ENCODE results near the gene PEPD.

The PEPD gene

DNA sequence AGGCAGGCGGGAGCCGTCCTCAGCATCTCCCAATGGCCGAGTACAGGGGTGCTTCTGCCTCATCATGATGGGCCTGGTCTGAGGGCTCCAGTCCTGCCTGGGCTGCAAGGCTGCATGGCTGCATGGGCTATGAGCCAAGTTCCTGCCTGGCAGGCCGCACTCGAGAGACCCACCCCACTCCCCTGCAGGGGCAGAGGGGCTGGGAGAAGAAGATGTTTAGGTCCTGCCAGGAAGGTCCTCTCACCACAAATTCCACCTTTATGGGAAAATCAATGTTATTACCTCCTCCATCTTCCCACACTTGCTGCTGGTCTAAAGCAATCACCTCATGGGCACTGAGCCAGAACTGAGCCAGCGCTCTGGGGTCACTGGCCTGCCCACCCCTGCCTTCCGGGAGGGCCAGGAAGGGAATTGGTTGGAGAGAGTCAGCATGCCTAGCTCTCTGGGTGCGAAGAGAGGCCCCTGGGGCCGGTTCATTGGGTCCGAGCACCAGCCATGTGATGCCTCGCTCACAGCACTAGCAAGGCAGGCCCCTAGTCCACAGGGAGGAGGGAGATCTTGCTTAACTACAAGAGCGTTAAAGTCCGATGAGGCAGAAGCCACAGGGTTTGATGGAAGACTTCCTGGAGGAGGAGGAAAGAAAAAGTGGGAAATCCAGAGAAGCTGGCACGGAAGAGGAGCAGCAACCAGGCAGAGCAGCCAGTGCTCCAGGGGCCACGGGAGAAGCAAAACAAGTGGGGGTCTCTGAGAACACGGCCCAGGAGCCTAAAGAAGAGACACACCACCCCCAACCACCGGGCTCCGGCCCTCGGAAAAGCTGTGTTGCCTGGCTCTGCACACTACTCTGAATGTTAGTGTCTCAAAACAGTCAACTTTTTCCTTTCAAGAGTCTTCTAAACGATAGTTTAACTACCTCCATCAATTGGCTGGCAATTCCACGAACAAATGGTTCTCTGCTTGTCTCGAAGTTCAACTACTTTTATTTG is 84.9 kb downstream of the PEPD start:
- DNase-seq, result no peak

DNA sequence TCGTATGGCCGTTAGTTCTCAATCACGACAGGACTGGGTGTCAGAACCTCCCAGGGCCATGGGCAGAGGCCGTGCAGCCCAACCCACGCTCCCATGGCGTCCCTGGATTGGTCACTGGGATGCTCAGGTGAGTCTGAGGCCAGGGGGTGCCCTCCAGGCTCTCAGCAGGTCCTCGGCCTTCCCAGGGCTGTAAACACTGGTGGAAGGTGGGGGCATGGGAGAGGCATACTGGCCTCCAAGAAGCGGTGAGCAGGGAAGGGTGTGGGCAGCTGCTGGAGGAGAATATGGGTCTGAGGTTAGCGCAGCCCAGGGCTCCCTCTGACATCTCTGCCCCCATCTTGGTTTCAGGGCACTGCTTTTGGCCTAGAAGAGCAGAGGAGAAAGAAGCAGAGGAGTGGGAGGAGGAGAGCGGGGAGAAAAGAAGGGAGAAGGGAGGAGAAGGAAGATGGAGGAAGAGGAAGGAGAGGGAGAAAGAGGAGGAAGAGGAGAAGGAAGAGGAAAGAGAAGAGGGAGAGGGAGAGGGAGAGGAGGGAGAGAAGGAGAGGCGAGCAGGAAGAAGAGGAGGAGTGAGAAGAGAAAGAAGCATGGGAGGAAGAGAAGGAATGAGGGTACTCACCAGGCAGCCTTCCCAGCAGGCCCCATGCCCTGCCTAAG is 85.8 kb downstream of the PEPD start:
- DNase-seq, result no peak

DNA sequence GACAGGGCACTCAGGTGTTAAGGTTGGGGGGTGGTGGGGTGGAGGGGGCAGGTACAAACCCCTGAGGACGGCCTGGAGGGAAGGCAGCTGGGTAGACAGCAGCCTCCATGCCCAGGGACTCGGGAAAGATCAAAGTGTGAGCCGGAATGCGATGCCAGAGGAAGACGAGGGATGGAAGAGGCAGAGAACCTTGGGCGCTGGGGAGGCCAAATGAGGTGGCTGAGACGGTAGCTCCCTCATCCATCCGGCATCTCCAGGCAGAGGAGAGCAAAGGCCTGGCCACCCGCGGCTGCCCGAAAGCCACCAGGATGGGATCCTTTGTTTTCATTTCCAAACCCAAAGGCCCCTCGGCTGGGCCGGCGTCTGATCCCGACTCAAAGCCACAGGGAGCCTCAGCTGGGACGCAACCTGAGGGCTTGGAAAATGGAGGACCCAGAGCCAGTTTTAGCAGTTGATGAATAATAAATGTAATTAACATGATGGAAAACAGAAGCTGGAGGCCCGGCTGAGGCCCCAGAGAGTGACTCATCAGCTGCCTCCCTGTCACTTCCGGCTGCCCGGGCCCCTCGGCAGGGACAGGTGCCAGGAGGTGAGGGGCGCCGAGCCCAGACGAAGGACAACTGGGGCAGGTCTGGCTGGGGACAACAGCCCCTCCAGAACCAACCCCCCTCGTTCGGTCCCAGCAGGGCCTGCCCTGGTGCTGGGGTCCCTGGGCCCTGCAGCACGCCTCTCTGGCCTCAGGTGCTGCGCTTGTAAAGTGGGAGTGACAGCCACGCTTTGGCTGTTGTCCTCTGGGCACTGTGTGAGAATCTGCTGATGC is 86.5 kb downstream of the PEPD start:
- DNase-seq, result no peak

DNA sequence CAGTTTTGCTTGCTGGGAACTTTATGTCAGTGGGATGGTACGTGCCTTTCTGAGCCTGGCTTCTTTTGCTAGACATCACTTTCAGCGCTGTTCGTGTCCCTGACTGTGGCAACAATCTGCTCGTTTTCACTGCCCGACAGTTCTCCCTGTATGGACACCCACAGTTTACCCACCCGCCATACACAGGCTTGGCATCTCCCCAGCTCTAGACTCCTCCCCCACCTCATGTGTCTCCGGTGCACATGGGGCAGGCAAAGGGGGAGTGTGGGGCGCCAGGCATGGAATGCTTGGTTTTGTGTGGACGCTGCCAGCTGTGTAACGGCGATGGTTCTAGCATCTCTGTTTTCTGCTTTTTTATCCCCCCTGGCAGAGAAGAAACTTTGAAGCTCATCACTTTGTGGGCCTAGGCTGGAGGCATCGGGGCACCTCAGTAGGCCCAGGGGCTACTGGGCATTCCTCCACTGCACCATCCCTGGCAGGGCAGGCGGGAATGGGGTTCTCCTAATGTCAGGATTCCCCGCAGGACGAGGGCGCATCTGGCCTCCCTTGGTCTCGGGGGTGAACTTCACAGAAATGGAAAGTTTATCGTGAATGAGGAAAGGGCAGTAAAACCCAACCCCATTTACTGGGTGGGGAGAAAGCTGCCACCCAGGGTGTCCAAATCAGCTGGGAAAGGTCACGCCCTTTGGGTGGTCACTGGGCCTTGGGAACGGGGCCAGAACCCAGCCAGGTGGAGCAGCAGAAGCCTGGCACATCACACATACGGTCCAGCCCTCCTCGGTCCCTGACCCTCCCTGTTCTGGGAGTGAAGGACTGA is 87.3 kb downstream of the PEPD start:
- no peak for DNase-seq

DNA sequence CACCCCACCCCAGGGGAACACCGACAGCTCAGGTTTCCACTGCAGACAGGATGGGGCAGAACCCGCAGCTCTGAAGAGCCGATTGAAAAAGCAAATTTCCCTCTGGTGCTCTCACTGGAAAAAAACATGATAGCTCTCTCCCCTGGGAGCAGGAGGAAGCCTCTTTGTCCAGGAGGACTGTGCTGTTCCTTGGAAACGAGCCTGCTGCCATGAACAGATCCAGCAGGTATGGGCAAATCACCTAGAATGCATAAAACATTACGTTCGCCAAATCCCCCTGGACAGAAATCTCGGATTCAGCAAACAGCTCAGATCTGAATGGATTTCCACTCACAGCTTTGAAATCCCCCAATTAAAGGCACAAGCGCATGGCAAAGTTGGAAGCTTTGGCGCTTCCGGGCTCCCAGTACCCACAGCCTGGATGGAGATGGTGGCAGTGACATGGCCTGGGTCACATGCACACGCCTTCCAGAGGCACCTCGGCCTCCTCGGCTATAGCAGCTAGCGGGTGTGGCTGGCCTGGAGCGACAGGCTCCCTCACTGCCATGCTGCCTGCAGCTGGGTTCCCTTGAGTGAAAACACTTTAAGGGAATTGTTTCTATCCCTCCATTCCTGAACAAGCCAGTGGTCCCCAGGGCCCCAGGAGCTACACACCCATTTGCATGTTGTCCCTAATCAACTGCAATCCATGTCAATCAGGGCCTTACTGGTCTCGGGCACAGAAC is 89.0 kb downstream of the PEPD start:
- DNase-seq, result no peak

DNA sequence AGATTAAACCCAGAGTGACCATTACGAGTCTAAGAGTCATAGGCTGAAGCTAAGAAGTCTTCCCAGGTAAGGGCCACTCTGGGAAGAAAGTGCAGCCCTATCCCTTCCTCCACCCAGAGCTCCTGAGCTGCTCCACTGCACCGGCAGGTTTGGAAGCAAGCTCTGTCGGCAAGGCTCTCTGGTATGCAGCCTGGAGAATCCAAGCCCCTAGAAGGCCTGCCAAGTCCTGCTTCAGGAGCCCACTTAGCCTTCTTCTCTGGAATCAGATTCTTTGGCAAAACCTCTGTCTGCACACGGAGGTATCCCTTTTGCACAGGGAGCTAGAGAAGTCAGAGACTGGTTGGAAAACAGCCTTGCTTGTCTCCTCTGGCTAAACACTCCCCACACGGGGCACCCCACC is 89.6 kb downstream of the PEPD start:
- no peak for DNase-seq

DNA sequence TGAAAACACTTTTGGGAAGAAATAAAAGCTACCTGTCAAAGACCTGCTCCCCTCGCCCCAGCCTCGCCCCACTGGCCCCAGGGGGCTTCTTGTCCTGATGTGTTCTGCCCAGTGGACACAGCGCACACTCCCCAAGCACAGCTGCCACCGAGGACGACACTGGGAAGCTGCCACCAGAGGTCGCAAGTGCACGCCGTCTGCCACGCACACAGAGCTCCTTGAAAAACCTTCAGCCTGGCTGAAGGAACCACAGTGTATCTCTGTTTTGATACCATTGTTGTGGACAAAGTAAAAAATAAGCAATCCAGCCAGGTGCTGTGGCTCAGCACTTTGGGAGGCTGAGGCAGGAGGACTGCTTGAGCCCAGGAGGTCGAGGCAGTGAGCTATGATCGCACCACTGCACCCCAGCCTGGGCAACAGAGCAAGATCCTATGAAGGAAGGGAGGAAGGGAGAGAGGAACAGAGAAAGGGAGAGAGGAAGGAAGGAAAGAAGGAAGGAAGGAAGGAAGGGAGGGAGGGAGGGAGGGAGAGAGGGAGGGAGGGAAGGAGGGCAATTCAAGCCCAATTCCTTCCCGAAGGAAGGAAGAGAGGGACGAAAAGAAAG is 90.8 kb downstream of the PEPD start:
- no peak for DNase-seq

DNA sequence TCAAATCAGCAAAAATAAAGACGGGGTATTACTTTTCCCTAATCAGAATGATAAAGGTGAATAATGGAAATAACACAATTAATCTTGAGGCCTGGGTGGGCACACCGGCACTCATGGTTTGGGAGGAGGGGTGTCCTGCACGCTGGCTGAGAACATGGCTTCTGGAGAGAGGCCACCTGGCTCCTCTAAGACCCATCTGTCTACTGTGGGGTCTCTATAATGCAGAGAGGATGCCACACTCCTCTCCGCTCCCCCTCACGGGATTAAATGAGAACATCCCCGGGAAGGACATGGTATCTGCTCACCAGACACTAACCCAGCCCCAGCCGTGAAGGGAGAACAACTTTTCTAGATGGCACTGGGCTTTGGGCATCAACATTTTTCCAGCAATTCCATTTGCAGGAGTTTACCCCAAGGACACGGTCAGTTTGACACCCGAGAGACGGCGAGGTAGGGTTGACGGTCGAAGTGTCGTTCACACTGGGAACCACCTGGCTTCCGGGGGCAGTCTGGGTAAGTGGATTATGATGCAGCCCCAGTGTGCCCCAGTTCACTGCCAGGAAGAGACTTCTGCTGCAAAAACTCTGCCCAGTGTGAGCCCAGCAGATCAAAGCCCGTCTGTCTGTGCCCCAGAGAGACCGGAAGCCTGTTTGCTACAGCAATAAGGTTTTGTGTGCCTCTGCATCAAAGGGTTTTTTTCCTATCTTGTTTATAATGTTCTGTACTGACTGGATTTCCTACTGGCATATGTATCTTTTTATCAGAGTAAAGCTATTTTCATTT is 91.5 kb downstream of the PEPD start:
- no peak for DNase-seq

DNA sequence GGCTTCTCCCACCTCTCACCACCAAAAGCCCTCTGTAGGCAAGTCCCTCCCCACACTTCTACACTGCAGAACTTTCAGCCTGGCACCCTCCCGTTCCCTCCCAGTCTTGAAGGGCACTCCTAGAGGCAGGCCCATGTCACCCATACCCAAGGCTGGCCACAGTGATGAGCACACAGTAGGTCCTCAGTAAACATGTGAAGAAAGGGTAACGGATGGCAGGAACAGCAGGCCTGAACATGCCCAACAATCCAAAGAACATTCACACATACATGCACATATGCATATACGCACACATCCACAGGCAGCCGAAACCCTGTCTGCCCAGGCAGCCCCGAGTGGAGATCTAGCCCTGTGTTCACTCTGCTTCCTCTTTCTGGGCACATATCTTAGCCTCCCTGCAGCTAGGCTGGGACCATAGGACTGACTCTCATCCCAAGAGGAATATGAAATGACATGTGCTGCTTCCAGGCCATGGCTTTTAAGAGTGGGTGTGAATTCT is 92.9 kb downstream of the PEPD start:
- DNase-seq, result no peak

DNA sequence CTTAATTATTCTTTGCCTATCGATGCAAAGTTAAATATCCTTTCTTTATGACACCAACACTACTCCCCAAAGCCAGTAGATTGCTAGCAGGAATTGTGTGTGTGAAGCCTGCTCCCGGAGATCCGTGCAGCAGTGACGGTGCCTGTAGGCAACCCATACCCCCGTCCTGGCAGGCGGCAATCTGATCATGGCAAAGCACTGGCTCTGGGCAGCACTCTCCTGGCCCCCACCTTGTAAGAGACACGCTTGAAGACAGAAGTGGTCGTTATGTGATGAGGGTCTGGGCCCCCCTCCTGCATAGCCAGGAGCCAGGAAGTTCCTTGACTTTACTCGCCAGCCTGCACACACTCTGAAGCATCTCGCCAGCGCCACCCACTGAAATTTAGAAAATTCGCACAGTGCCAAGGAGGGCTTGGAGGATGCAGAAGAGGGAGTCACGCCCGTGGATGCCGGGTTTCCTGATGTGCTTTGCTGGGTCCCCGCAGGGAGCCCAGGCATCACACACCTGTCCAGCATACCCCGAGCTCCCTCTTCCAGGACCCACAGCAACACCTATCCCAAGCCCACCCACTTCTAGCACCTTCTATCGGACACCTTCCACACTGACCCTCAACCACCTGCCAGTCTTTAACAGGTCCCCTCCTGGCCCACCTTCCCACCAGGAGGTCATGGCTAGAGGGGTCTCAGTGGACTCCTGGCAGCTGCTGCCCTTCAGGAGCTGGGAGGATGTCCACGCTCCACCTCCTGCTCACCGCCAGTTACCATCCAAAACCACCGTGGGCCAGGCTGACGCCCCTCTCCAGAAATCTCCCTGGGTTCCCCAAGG is 93.6 kb downstream of the PEPD start:
- DNase-seq, result no peak

DNA sequence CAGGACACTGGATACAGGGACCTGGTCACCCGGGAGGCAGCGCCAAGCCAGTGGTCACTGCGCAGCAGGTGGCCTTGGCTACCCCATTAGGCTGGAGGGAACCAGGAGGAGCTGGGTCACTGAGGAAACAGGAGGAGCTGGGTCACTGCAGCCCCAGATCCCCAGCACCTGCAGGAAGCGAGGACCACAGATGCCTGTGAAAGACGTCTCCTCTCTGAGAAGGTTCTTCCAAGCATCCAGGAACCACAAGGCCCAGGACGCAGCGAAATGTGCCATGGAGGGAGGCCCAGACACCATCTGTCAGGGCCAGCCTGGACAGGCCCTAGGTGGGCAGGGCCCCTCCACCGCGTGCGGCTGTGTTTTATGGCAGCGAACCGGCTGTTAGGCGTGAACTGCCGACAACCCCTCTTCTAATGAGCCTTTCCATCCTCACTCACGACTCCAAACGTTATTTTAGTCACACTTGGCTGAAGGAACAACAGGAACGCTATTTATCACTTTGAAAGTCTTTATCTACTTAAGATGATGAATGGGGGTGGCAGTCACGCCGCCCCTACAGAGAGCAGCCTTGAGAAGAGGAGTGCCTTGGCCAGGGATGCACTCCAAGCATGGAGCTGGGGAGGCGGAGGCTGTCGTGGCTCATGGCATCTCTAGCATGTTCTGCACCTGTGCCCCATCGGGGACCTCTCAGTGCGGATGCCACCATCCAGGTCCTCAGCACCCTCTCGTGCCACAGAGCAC is 94.8 kb downstream of the PEPD start:
- no peak for DNase-seq

DNA sequence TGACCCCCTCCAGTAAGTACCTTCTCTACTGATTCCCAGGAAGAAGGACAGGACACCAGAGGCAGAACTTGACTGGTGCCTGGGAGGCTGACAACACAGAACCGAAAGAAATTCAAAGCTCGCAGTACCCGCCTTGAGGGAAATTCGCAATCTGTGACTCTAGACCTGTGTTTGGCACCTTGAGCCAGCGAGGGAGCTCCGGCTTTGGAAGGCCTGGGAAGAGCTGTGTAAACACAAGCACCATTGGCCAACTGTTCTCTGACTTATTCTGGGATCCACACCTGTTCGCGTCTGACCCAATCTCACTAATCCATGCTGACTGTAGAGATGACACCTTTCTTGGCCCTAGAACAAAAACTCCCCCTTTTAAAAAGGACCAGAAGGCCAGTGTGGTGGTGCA is 97.4 kb downstream of the PEPD start:
- DNase-seq, result no peak

DNA sequence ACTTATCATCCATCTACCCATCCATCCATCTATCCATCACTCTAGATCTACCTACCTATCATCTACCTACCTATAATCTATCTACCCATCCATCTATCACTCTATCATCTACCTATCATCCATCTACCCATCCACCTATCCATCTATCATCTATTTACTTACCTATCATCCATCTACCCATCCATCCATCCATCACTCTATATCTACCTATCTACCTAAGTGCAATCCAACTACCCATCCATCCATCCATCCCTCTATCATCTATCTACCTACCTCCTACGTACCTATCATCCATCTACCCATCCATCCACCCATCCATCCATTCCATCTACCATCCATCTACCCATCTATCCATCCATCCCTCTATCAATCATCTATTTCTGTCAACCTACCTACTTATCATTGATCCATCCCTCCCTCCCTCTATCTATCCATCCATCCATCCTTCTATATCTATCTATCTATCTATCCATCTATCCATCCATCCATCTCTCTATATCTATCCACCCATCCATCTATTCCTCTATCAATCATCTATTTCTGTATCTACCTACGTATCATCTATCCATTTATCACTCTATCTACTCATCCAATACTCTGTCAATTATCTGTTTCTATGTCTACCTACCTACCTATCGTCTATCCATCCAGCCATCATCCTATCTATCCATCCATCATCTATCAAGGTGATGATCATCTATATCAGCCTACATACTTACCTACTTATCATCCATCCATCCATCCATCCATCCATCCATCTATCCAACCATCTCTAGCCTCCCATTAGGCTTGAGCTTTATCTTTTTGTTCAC is 99.0 kb downstream of the PEPD start:
- no peak for DNase-seq

DNA sequence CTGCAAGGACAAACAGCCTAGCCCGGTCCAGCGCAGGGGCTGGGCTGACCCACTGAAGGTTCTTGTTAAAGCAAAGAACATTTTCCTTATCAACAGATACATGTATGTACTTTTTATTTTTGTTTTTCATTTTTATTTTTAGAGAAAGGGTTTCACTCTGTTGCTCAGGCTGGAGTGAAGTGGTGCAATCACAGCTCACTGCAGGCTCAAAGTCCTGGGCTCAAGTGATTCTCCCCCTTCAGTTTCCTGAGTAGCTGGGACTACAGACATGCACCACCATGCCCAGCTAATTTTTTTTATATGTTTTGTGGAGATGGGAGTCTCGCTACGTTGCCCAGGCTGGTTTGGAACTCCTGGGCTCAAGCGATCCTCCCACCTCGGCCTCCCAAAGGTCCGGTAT is 100.2 kb downstream of the PEPD start:
- DNase-seq, result no peak

DNA sequence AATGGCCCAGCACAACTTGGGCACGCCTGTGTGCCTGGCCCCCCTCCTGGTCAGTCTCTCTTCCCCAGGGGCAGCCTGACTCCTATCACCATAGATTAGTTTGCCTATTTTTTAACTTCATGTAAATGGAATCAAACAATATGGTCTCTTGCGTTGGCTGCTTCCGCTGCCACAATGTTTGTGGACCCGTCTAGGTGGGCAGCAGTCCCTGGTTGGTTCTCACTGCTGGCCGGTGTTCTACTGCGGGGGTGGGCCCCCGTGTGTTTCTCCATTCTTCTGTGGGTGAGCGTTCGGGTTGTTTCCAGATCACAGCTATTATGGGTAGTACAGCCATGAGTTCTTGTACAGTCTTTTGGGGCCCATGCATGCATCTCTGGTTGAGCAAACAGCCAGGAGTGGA is 100.8 kb downstream of the PEPD start:
- DNase-seq, result no peak

DNA sequence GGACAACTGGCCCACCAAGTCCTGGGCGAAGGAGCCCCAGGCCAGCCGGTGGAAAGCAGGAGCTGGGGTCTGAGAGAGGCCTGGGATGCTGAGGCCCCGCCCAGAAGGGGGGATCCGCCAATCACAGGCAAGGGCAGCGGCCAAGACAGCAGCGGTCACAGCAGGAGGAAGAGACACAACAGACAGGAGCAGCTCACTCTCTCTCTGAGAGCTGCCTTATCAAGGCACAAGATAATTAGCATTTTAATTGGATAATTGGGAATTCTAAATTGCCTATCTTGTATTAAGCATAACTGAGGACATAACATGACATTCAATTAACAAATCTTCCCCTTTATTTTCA is 101.8 kb downstream of the PEPD start:
- DNase-seq, result no peak

DNA sequence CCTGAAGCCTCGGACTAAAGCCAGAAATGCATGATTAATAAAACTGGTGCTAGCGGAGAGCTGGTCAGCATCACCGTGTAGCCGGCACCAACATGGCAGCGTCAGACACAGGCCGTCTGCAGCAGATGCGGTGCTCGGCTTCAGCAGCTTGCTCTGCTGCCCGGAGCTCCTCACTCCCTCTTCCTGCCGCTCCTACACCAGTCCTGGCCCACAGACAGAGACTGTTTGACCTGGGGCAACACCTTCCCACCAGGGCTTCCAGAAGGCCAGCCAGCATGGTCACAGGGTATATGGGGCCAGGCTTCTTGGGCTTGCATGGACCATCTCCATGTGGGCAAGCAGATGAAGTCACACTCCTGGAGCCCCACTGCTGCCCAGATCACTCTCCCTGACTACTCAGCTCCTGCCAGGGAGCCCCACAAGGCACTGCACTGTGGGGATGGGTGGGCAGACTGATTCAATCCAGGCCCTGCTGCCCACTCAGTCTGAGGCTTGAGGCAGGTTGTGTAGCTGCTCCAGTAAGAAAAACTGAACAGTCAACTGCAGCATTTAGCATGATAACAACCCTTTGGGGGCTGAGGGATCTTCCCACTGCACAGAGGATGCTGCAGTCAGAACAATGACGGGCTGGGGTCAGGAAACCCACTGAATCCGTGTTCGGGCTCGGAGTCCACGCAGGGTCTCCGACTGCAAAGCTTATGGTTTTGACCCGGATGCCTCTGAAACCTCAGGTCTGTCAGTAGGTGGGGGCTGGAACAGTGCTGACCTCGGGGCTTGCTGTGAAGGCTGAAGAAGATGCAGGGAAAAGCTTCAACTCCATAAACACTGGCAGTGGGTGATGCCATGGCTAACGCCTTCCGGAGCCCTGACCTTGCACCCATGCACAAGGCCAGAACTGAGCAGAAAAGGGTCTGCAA is 102.5 kb downstream of the PEPD start:
- no peak for DNase-seq

Measured in NCI-H510A (cell line).